HUES48 (cell line): ENCODE data around the gene EFCAB6.

Source experiments
- H3K27ac ChIP-seq: one replicate; pipeline ENCODE4 v1.7.0; 2013; ENCODE audit warnings: low read depth, low read length, inconsistent platforms
- H3K27me3 ChIP-seq: 2 replicates; pipeline ENCODE4 v1.6.1; 2013; ENCODE audit warnings: mild to moderate bottlenecking, low read length; ENCODE audit not compliant: control insufficient read depth, insufficient read depth
- H3K36me3 ChIP-seq: 2 replicates; pipeline ENCODE4 v1.6.1; 2013; ENCODE audit warnings: low read length; ENCODE audit not compliant: control insufficient read depth, insufficient read depth
- H3K4me1 ChIP-seq: 2 replicates; pipeline ENCODE4 v1.6.1; 2013; ENCODE audit warnings: mild to moderate bottlenecking, low read length; ENCODE audit not compliant: control insufficient read depth, insufficient read depth
- H3K4me3 ChIP-seq: 2 replicates; pipeline ENCODE4 v1.5.1; 2013; ENCODE audit warnings: mild to moderate bottlenecking, low read depth, low read length
- H3K9ac ChIP-seq: 2 replicates; pipeline ENCODE4 v1.6.1; 2013; ENCODE audit warnings: mild to moderate bottlenecking, low read depth, low read length, moderate library complexity
- H3K9me3 ChIP-seq: 2 replicates; pipeline ENCODE4 v1.6.1; 2013; ENCODE audit warnings: low read length; ENCODE audit not compliant: control insufficient read depth, insufficient read depth

The EFCAB6 gene

DNA sequence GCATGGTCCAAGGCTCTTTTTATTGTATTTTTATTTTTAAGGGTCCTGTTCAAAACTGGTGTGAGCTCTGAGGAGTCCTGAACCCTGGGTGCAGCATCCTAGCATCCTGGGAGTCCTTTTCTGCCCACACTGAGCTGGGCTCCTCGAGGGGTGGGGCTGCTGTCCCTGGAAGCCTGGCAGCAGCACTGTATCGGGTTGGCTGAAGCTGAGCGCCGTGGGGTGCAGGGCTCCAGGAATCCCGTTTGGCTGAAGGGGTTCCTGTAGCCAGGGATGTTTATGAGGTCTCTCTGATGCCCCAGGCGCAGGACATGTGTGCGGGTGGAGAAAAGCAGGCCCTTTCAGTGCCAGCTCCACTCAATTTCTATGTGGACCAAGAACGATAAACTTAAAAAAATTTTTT lies 304.9 kb downstream of the EFCAB6 start:
- no peaks in the 10 kb centered on the region for H3K36me3 ChIP-seq
- no peak overlapping the region for H3K9ac ChIP-seq
- H3K4me1 ChIP-seq: no peaks in the 10 kb centered on the region
- H3K4me3 ChIP-seq: no peak overlapping the region
- no peak overlapping the region for H3K27ac ChIP-seq
- no peaks in the 10 kb centered on the region for H3K27me3 ChIP-seq
- H3K9me3 ChIP-seq: no peaks in the 10 kb centered on the region; the same call in 1 of the 2 replicates

DNA sequence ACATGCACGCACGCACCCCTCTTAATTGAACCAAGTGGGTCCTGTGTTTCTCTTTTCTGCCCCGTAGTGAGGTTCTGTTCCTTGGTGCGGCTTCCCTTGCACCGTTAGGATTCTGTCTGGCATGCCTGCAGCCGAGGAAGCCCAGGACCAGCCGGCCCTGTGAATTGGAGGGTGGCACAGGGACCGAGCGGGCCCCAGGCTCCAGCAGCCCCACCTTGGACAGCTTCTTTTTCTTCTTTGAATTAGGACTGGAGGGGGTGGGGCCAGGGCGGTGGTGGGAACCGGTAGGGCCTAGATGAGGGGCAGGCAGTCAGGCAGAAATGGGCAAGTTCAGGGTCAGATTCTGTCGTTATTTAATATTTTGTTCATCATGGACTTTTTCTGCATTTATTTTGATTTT lies 305.6 kb downstream of the EFCAB6 start:
- H3K27ac ChIP-seq: no peak overlapping the region
- no peaks in the 10 kb centered on the region for H3K27me3 ChIP-seq
- no peak overlapping the region for H3K4me3 ChIP-seq
- no peaks in the 10 kb centered on the region for H3K36me3 ChIP-seq
- H3K4me1 ChIP-seq: no peaks in the 10 kb centered on the region
- no peak overlapping the region for H3K9ac ChIP-seq
- no peaks in the 10 kb centered on the region; the same call in 1 of the 2 replicates for H3K9me3 ChIP-seq

DNA sequence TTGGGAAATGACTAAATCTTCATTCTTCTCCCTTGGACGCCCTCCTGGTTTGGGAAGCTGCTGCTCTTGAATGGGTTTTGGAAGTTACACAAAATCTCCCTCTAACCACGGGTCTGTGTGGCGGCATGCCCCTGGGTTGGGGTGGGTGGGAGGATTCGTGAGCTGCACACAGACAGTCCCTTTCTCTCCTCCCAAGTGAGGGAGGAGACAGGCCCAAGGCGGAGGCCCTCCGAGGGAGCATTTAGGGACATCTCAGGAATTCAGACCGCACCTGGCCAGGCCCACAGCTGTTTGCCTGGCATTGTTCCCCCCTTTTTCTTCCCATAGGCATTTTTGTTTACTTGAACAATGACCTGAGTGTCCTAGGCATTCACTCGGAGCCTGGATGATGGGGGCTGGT lies 306.2 kb downstream of the EFCAB6 start:
- Histone ChIP-seq H3K4me3 (no peak overlapping the region), H3K27ac (no peak overlapping the region), H3K4me1 (no peaks in the 10 kb centered on the region), H3K36me3 (no peaks in the 10 kb centered on the region), H3K9ac (no peak overlapping the region), H3K9me3 (no peaks in the 10 kb centered on the region; the same call in 1 of the 2 replicates), H3K27me3 (no peaks in the 10 kb centered on the region)

DNA sequence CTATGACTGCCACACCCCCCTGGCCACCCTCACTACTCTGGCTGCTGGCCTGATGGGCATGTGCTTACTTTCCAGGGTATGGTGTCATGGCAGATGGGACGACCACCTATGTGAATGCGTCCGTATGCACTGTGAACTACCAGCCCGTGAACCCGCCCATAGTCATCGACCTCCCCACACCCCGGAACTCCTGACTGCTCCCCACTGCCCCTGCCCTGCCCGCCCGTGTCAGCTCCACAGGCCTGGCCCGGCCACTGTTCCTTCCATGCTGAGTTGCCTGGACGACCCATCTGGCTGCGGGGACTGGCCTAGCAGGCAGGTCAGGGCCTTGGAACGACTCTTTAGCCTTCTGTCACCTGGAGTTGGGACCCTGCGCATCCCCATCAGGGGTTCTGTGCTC lies 306.7 kb downstream of the EFCAB6 start:
- Histone ChIP-seq H3K9ac (no peak overlapping the region), H3K9me3 (no peaks in the 10 kb centered on the region; the same call in 1 of the 2 replicates), H3K27me3 (no peaks in the 10 kb centered on the region), H3K4me1 (no peaks in the 10 kb centered on the region), H3K36me3 (no peaks in the 10 kb centered on the region), H3K27ac (no peak overlapping the region), H3K4me3 (no peak overlapping the region)

DNA sequence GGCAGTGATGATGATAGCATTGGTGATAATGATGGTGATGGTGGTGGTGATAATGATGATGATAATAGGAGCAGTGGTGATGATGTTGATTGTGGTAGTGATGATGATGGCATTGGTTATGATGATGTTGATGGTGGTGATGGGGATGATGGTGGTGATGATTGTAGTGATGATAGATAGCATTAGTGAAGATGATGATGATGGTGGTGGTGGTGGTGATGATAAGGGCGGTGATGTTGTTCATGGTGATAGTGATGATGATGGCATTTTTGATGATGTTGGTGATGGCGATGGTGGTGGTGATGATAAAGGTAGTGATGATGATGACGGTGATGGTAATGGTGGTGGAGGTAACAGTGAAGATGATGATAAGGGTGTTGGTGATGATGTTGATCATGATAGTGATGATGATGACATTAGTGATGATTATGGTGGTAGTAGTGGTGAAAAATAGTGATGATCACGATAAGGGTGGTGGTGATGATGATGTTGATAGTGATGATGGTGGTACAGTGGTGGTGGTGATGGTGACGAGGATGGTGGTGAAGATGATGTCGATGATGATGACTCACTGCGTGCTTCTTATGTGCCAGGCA lies 307.3 kb downstream of the EFCAB6 start:
- no peaks in the 10 kb centered on the region for H3K4me1 ChIP-seq
- H3K4me3 ChIP-seq: no peak overlapping the region
- H3K36me3 ChIP-seq: no peaks in the 10 kb centered on the region

DNA sequence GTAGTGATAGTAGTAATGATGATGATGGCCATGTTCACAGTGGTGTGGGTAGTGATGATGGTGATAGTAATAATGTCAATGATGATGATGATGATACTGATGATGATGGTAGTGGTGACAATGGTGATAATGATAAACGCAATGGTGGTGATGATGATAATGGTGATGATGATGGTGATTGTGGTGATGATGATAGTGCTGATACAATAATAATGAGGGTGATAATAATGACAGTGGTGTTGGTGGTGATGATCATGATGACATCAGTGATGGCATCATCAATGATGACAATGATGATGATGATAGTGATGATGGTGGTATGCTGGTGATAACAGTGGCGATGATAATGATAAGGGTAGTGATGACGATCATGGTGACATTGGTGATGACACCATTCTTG lies 308.0 kb downstream of the EFCAB6 start:
- Histone ChIP-seq H3K4me3 (no peak overlapping the region), H3K27ac (no peak overlapping the region), H3K4me1 (no peaks in the 10 kb centered on the region), H3K36me3 (no peaks in the 10 kb centered on the region), H3K9me3 (peaks cover under 1% of the 10 kb centered on the region; the same call in 1 of the 2 replicates), H3K27me3 (no peaks in the 10 kb centered on the region), H3K9ac (no peak overlapping the region)

More for the DNA sequence above, 307.3 kb downstream of the EFCAB6 start:
- Histone ChIP-seq H3K9me3 (no peaks in the 10 kb centered on the region; the same call in 1 of the 2 replicates), H3K27ac (no peak overlapping the region), H3K9ac (no peak overlapping the region), H3K27me3 (no peaks in the 10 kb centered on the region)

DNA sequence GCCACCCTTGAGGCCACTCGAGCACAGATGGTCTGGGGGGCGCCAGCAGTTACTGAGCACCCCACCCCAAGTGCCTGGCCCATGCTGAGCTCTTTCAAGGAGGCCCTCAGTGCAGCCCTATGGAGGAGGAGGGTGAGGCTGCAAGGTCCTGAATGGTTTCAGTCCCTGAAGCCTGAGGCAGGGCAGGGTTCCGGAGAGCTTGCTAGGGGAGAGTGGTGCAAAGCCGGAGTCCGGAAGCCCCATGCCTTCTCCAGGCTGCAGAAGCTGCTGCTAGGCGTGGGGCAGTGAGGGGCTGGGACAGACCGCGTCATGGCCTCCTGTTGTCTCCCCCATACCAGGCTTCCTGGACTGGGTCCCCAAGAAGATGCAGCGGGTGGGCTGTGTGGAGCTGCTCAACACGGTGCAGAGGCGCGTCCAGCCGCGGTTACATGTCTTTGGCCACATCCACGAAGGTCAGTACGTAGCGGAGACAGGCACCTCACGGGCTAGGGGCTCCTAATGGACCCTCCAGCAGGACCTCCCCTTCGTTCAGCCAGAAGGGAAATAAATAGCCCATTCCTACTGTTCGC lies 309.7 kb downstream of the EFCAB6 start:
- Histone ChIP-seq H3K27ac (no peak overlapping the region), H3K9me3 (peaks cover 5% of the 10 kb centered on the region; the same call in 1 of the 2 replicates), H3K27me3 (no peaks in the 10 kb centered on the region), H3K4me1 (no peaks in the 10 kb centered on the region), H3K9ac (no peak overlapping the region), H3K36me3 (no peaks in the 10 kb centered on the region), H3K4me3 (no peak overlapping the region)

DNA sequence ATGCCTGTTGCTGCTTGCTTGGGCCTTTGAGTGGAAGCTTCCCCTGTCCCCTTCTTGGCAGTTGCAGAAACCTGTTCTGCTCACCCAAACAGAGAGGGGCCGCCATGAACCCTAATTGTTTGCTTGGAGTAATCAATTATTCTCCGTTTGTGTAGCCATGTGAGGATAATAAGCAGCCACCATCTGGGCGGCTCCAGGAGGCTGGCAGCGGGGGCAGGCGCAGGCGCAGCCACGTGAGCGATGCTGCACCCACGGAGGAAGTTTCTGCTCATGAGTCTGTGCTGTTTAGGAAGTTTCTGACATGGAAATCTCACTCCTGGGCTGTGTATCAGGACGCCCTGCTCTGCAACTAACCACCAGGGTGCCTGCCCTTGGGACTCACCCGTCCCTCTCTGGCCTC lies 310.2 kb downstream of the EFCAB6 start:
- no peak overlapping the region for H3K27ac ChIP-seq
- no peaks in the 10 kb centered on the region for H3K36me3 ChIP-seq
- H3K9ac ChIP-seq: no peak overlapping the region

DNA sequence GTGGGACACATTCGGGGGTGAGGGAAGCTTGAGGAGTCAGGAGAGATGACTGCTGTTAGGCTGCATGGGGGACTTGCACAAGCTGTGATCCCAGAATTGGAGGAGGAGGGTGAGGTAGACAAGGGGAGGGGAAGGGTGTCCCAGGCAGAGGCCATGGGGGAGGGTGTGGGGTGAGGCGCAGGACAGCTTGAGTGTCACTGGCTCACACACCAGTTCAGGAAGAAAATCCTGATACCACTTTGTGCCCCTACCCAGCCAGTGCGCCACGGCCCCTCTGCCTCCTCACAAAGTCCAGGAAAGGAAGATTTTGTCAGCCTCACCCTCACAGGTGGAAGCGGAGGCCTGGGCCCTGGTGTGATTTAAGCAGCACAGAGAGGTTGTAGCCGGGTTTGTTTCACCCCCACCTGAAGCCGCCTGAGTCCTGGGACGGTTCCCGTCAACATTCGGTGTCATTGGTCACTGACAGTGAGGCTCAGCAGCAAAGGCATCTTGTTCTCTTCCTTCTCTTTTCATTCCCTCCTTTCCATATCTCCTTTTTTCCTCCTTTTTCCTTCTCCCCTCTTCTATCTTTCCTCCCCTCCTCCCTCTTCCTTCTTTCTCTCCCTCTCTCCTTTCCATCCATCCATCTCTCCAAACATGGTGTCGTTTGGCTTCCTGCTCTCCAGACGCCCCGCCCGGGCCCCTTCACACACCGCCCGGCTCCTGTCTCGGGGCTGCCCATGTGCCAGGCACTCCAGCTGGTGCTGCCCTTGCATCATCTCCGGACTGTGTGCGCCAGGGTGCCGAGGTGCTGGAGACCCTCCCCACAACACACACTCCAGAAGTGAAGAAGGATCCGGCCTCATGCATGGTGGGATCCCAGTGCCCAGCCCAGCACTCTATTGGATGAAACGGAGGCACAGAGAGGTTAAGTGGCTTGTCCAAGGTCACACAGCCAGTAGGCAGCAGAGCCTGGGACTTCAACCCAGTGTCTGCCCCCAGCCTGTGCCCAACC lies 311.0 kb downstream of the EFCAB6 start:
- Histone ChIP-seq H3K4me3 (no peak overlapping the region), H3K9me3 (peaks cover 8% of the 10 kb centered on the region; the same call in 1 of the 2 replicates), H3K27me3 (no peaks in the 10 kb centered on the region), H3K27ac (no peak overlapping the region), H3K36me3 (no peaks in the 10 kb centered on the region), H3K4me1 (no peaks in the 10 kb centered on the region), H3K9ac (no peak overlapping the region)

More for the DNA sequence above, 310.2 kb downstream of the EFCAB6 start:
- Histone ChIP-seq H3K4me1 (no peaks in the 10 kb centered on the region), H3K27me3 (no peaks in the 10 kb centered on the region), H3K9me3 (peaks cover 8% of the 10 kb centered on the region; the same call in 1 of the 2 replicates), H3K4me3 (no peak overlapping the region)

DNA sequence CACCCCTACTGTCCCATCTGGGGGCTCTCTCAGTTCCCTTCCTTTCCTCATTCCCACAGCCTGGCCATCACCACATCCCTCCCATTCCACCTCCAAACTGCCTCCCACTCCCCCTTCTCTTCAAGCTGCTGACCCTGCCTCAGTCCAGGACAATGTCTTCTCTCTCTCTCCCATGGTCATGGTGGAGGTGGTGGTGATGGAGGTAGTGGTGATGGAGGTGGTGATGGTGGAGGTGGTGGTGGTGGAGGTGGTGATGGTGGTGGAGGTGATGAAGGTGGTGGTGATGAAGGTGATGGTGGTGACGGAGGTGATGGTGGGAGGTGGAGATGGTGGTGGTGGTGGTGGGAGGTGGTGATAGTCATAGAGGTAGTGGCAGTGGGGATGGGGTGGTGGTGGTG lies 313.2 kb downstream of the EFCAB6 start:
- H3K27ac ChIP-seq: no peak overlapping the region
- no peaks in the 10 kb centered on the region for H3K4me1 ChIP-seq
- no peak overlapping the region for H3K4me3 ChIP-seq
- H3K9me3 ChIP-seq: peaks cover 13% of the 10 kb centered on the region
- H3K27me3 ChIP-seq: no peaks in the 10 kb centered on the region
- no peak overlapping the region for H3K9ac ChIP-seq
- no peaks in the 10 kb centered on the region for H3K36me3 ChIP-seq
